ENCODE results near the gene NMRK1. TPM values are rescaled to one million over a fixed set of nuclear protein-coding genes. Genes with fewer than 3 reads are reported as not detected.

The NMRK1 gene
- total and polyA plus RNA-seq, 5 experiments from 2014 or later, result 43.0 to 85.3 (median 67.5) TPM

DNA sequence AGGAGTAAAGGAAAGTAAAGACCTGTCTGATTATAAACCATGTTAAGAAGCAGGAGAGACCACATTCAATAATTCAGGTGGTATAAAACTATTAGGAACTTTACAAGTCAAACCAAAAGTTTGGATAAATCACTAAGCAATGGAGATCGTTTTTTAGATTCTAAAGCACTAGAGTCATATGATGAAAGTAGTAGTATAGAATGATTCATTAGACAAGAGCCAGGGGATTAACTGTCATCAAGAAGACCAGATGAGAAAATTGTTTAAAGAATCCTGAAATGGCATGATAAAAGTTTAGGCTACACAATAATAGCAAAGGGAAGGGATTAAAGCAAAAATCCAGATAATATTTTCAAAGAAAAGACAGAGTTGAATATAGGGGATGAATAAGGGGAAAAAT, 46.9 kb downstream of the NMRK1 start:
- Mint-ChIP-seq H3K27ac (no peak overlapping the region), H3K9me3 (no peaks in the 10 kb centered on the region), H3K27me3 (peaks cover 2 to 16% (median 9%) of the 10 kb centered on the region in 5 donors)

DNA sequence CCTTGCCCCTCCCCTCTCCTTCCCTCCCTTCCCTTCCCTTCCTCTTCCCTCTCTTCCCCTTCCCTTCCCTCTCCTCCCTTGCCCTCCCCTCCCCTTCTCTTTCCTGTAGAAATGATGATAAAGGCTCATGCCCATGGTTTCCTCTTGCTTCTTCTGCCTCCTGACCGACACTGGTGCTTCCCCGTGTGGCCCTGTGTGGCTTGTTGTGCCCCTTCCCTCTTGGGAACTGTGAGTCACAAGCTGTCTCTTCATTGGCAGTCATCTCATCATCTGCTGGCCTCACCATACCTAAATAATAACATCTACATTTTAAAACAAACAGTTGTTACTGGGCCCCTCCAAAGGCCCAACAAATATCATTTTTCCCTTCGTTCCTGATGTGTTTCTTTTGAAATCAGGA, 48.2 kb downstream of the NMRK1 start:
- POLR2A ChIA-PET, result interaction anchor here (0.8 kb wide), 1 partner anchor 10 kb away, joined by 3 read pairs; no protein-coding TSS in a partner anchor
- Mint-ChIP-seq H3K4me3 (no peak overlapping the region), H3K36me3 (no peaks in the 10 kb centered on the region), H3K4me1 (no peaks in the 10 kb centered on the region), H3K27me3 (peaks cover under 1 to 4% (median 3%) of the 10 kb centered on the region in 5 donors), H3K27ac (no peak overlapping the region), H3K9me3 (no peaks in the 10 kb centered on the region)
- DNase-seq (no peak), ATAC-seq (no peak)

More for the DNA sequence above, 46.9 kb downstream of the NMRK1 start:
- H3K4me3 Mint-ChIP-seq, result no peak overlapping the region
- no peak for ATAC-seq
- DNase-seq, result no peak
- H3K36me3 Mint-ChIP-seq, result no peaks in the 10 kb centered on the region
- no peaks in the 10 kb centered on the region for H3K4me1 Mint-ChIP-seq
- POLR2A ChIA-PET, result no interaction called here

DNA sequence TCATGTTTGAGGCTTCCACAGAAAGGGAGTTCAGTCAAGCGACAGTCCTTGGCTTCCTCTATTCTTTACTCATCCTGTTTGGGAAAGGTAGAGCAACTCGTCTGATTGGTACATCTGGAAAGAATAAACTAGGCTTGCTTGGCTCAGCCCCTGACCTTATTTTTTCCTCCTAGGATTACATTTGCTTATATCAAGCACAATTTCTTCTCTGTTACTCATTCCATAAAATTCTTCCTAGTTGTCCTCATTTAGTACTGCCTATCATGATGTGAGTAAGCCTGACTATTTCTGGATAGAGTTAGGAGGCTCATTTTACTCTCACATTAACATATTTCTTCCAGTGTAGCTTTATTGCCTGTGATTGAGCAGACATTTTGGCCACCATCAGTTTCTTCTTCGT, 48.9 kb downstream of the NMRK1 start:
- POLR2A ChIA-PET, result interaction anchor here (0.8 kb wide), 1 partner anchor 11 kb away, joined by 3 read pairs; no protein-coding TSS in a partner anchor
- DNase-seq, result no peak
- Mint-ChIP-seq H3K36me3 (no peaks in the 10 kb centered on the region), H3K4me3 (no peak overlapping the region), H3K27ac (no peak overlapping the region), H3K27me3 (peaks cover 0 to 3% (median 2%) of the 10 kb centered on the region in 5 donors), H3K4me1 (no peaks in the 10 kb centered on the region), H3K9me3 (no peaks in the 10 kb centered on the region)
- no peak for ATAC-seq

DNA sequence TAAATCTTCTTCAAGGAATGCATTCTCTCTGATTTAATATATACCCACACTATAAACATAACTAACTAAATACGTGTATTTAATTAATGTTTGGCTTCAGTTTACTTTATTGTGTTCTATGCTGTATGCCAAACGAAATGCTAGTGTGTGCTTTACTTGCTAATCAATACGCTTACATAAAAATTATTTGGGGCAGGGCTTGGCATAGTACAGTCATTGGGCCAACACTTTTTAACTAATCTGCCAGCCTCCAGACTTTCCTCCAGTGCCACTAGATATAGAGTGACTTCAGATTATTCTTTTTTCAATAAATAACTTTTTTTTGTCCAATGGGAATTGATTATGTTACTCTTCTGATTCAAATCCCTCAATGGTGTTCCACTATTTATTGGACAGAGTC, 51.2 kb downstream of the NMRK1 start:
- POLR2A ChIA-PET, result no interaction called here
- no peaks in the 10 kb centered on the region for H3K9me3 Mint-ChIP-seq
- no peak overlapping the region for H3K4me3 Mint-ChIP-seq

DNA sequence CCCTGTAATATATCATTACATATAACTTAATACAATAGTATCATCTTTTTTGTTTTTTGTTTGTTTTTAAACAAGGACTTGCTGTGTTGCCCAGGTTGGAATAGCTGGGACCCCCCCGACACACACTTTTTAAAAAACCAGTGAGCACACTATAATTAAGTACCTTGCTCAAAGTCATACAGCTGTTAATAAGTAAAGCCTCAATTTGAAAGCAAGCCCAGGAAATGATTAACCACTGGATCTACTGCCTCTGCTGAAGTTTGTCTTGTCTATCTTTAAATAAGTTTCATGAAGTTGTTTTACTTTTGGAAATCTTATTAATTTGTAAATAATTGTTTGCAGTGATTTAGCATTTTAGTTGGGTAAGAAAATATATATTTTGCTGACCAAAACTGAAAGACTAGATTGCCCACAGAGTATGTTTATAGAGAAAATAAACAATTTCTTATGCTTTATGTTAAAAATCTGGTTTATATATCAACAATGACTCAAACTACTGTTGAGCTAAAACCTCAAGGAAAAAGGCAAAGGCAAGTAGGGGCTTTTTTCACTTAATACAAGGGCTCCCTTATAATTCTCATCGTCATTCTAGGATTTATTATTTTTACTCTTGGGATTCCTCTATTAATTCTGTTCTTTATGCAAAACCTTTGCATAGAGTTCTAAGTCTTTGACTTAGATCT, 54.0 kb downstream of the NMRK1 start:
- Mint-ChIP-seq H3K27ac (no peak overlapping the region), H3K4me3 (no peak overlapping the region), H3K9me3 (no peaks in the 10 kb centered on the region), H3K36me3 (no peaks in the 10 kb centered on the region), H3K27me3 (peaks cover 0 to 3% (median 0%) of the 10 kb centered on the region in 5 donors), H3K4me1 (no peaks in the 10 kb centered on the region)
- no peak for DNase-seq
- POLR2A ChIA-PET, result no interaction called here
- ATAC-seq, result no peak

More for the DNA sequence above, 51.2 kb downstream of the NMRK1 start:
- DNase-seq, result no peak
- H3K4me1 Mint-ChIP-seq, result no peaks in the 10 kb centered on the region
- no peak overlapping the region for H3K27ac Mint-ChIP-seq
- H3K36me3 Mint-ChIP-seq, result no peaks in the 10 kb centered on the region
- peaks cover 0 to 3% (median 0%) of the 10 kb centered on the region in 5 donors for H3K27me3 Mint-ChIP-seq
- ATAC-seq, result no peak

DNA sequence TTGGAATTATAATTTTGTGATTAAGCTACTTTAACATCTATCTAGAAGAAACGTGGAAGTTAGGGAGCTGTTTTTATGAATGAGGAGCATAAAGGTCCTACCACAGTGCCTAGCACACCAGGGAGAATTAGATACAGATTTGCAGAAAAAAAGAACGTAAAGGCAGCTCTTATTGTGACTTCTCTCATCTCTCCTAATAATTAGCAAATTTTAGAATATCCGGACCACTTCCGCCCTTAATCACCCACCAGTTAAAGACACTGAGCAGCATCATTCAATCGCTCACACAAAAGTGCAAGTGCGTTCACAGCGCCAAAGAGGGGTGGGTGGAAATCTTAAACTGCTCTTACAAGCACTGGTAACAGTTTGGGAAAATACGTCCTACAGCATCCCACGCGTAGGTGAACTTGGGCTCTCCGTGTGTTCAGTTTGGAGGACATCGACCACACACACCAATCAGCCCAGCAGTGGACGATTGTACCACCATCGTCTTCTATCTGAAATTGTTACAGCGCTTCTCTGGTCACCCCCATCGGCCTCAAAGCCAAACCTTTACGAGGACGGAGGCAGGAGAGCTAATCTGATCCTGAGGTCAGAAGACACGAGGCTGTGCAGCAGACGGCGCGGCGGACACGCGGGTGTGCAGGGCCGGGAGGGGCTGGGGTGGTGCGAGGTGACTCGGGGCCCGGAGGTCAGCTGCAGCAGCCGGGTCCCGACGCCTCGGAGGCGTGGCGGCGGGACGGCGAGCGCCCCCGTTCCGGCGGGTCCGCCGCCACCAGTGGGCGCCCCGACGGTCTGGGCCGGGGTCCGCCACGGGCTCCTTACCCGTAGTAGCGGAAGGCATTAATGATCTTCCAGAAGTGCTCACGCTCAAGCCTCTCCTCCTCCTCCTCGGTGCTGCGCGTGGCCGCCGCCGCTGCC, 60.5 kb downstream of the NMRK1 start:
- Mint-ChIP-seq H3K4me3 (peak overlapping the region; percentile 88 to 98 (median 96)), H3K9me3 (no peaks in the 10 kb centered on the region), H3K36me3 (peaks cover 0 to 7% (median 0%) of the 10 kb centered on the region in 3 donors), H3K27ac (peak overlapping the region; percentile 83 to 98 (median 95)), H3K4me1 (peaks cover 16 to 49% (median 43%) of the 10 kb centered on the region in 4 donors), H3K27me3 (no peaks in the 10 kb centered on the region)
- POLR2A ChIA-PET, result interaction anchor here (0.8 to 5.9 kb wide), 11 partner anchors 9 to 1367 kb away, joined by 3 to 76 read pairs (median 6); partner anchors contain the start of genes C9orf40, NMRK1, OSTF1 and RFK
- DNase-seq (peak in 8 of 10 donors; percentile 1 to 69 (median 28)), ATAC-seq (peak; percentile 4 to 31)

DNA sequence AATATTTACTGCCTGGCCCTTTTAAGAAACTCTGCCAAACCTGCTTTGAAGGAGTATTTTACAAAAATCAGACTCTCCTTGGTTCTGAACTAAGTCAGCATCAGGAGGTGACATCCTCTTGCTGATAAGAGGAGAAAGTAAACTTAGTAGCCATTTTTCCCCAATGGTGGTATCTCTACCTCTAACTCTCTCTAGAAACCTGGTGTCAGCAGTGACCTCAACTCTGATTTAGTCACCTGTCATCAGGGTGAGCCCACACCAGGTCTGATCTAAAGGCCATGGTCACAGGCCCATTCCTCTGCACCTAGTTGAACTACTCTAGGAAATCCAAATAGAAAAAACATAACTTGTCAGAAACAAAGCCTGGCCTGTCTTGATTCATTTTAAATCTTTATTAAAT, 64.1 kb downstream of the NMRK1 start:
- H3K9me3 Mint-ChIP-seq, result no peaks in the 10 kb centered on the region
- peak overlapping the region in 7 of 10 donors; percentile 65 to 87 (median 79) for H3K27ac Mint-ChIP-seq
- H3K4me1 Mint-ChIP-seq, result peaks cover 29 to 71% (median 66%) of the 10 kb centered on the region in 4 donors
- peak overlapping the region in 7 of 10 donors; percentile 28 to 71 (median 50) for H3K4me3 Mint-ChIP-seq
- DNase-seq (no peak), ATAC-seq (no peak)
- peaks cover 0 to 20% (median 0%) of the 10 kb centered on the region in 3 donors for H3K36me3 Mint-ChIP-seq
- POLR2A ChIA-PET, result no interaction called here
- H3K27me3 Mint-ChIP-seq, result no peaks in the 10 kb centered on the region

DNA sequence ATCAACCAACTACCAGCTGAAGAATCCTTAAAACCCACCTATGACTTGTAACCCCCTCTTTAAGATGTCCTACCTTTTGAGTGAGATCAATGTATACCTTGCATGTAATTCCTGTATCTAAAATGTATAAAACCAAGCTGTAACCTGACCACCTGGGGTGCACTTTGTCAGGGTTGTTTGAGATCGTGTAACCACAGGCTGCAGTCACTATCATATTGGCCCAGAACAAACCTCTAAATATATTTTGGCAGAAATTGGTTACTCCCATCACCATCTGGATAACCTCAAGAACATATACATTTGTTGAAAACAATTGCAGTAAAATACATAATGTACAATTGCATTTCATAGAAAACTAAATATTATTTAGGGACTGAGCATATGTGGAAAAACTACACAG, 68.3 kb downstream of the NMRK1 start:
- H3K27me3 Mint-ChIP-seq, result no peaks in the 10 kb centered on the region
- no peaks in the 10 kb centered on the region for H3K9me3 Mint-ChIP-seq
- DNase-seq (no peak), ATAC-seq (no peak)
- peak overlapping the region in 8 of 10 donors; percentile 1 to 61 (median 22) for H3K27ac Mint-ChIP-seq
- peak overlapping the region in 7 of 10 donors; percentile 1 to 56 (median 15) for H3K4me3 Mint-ChIP-seq
- peaks cover 0 to 35% (median 0%) of the 10 kb centered on the region in 3 donors for H3K36me3 Mint-ChIP-seq
- POLR2A ChIA-PET, result no interaction called here
- H3K4me1 Mint-ChIP-seq, result peaks cover 18 to 50% (median 46%) of the 10 kb centered on the region in 4 donors

DNA sequence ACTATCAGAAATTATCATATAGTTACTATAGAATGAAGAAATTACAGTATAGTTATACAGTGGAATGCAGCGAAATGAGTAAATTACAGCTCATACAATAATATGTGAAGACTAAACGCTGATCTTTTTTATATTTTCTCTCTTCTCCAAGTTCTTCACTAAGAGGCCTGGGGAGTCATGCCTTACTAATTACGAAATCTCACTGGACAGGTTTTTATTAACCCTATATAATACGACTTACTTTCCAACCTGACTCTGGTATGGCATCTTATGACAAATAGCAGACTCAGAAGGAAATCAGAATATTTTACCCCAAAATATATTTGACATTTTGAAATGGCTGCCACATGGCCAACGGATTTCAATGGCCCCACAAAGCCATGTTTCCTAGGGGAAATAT, 68.9 kb downstream of the NMRK1 start:
- H3K27ac Mint-ChIP-seq, result peak overlapping the region in 1 of 10 donors; percentile 17
- H3K27me3 Mint-ChIP-seq, result no peaks in the 10 kb centered on the region
- H3K4me3 Mint-ChIP-seq, result no peak overlapping the region
- DNase-seq (no peak), ATAC-seq (no peak)
- POLR2A ChIA-PET, result interaction anchor here (0.6 to 0.7 kb wide), 3 partner anchors 9 to 1271 kb away, joined by 4 to 5 read pairs (median 4); partner anchors contain the start of gene CARNMT1
- peaks cover 0 to 39% (median 0%) of the 10 kb centered on the region in 3 donors for H3K36me3 Mint-ChIP-seq
- H3K9me3 Mint-ChIP-seq, result no peaks in the 10 kb centered on the region
- H3K4me1 Mint-ChIP-seq, result peaks cover 18 to 47% (median 43%) of the 10 kb centered on the region in 4 donors

DNA sequence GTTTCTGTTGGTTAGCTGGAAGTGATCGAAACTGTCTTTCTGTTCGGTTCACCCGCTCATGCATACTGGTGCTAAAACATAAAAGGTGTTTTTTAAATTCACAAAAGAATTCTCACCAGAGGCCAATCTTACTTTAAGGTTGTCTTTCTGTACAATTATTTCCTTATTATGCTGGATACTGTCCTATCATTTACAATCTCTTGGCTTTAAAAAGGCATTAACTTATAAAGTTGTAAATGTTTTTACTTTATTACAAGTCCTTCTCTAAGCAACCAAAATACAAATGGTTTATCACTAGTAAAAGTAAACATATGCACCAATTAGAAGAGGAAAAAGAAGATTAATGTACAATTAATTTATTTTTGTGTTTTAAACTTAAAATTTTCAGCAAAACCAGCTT, 70.6 kb downstream of the NMRK1 start:
- ATAC-seq (no peak), DNase-seq (no peak)
- H3K27me3 Mint-ChIP-seq, result no peaks in the 10 kb centered on the region
- peak overlapping the region in 5 of 10 donors; percentile 10 to 72 (median 45) for H3K27ac Mint-ChIP-seq
- peaks cover 17 to 41% (median 34%) of the 10 kb centered on the region in 4 donors for H3K4me1 Mint-ChIP-seq
- H3K4me3 Mint-ChIP-seq, result no peak overlapping the region
- H3K9me3 Mint-ChIP-seq, result no peaks in the 10 kb centered on the region
- POLR2A ChIA-PET, result no interaction called here
- peaks cover 0 to 44% (median 0%) of the 10 kb centered on the region in 3 donors for H3K36me3 Mint-ChIP-seq

DNA sequence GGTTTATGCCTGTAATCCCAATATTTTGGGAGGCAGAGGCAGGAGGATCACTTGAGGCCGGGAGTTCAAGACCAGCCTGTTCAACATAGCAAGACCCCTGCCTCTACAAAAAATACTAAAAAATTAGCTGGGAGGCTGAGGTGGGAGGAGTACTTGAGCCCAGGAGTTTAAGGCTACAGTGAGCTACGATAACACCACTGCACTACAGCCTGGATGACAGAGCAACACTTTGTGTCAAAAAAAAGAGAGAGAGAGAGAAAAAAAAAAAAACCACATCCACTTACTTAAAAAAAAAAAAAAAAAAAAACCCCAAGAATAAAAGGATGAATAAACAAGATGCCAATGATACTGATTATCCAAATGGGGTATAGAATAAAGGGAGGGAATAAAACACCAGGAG, 74.2 kb downstream of the NMRK1 start:
- DNase-seq (no peak), ATAC-seq (no peak)
- POLR2A ChIA-PET, result interaction anchor here (2.3 kb wide), 1 partner anchor 14 kb away, joined by 13 read pairs; the partner anchor contains the start of gene CARNMT1
- Mint-ChIP-seq H3K27ac (peak overlapping the region in 5 of 10 donors; percentile 19 to 86 (median 71)), H3K9me3 (no peaks in the 10 kb centered on the region), H3K4me1 (peaks cover 12 to 36% (median 32%) of the 10 kb centered on the region in 4 donors), H3K36me3 (peaks cover 0 to 50% (median 11%) of the 10 kb centered on the region in 3 donors), H3K27me3 (no peaks in the 10 kb centered on the region), H3K4me3 (peak overlapping the region in 1 of 10 donors; percentile 42)
